Activated CD4-positive, alpha-beta T cell treated with anti-CD3 and anti-CD28 coated beads, Interleukin-2, amount 10 ng/mL, durations not matched to agents 24 days and 14 days (primary cell): ENCODE results near the gene HS3ST2. TPM values are rescaled to one million over a fixed set of nuclear protein-coding genes. Genes with fewer than 3 reads are reported as not detected.

Experiments used
- DNase-seq: peaks from one replicate; pipeline ENCODE4 v3.0.0; 2022
- H3K27ac Mint-ChIP-seq: one replicate; pipeline ENCODE4 v1.8.0; 2022; ENCODE audit warnings: mild to moderate bottlenecking, mixed read lengths
- H3K27me3 Mint-ChIP-seq: one replicate; pipeline ENCODE4 v1.8.0; 2022; ENCODE audit warnings: mixed read lengths
- H3K36me3 Mint-ChIP-seq: one replicate; pipeline ENCODE4 v1.8.0; 2022; ENCODE audit warnings: low read depth, mild to moderate bottlenecking, mixed read lengths
- H3K4me1 Mint-ChIP-seq: one replicate; pipeline ENCODE4 v1.8.0; 2021; ENCODE audit warnings: mixed read lengths
- H3K4me3 Mint-ChIP-seq: one replicate; pipeline ENCODE4 v1.8.0; 2022; ENCODE audit warnings: mild to moderate bottlenecking, moderate library complexity, mixed read lengths
- H3K9me3 Mint-ChIP-seq: one replicate; pipeline ENCODE4 v1.8.0; 2021; ENCODE audit warnings: mixed read lengths
- intact Hi-C: fragments of 100-400 bp; cut with micrococcal nuclease; formaldehyde crosslinking; loops from one replicate; pipeline ENCODE4 v1.15.1; 2023
- total RNA-seq: library from RNA; stranded (reverse); gene quantifications from 2 replicates; pipeline ENCODE4 v1.2.3, GENCODE V29; 2022

HS3ST2 gene
- not detected in 2 replicates for total RNA-seq

DNA sequence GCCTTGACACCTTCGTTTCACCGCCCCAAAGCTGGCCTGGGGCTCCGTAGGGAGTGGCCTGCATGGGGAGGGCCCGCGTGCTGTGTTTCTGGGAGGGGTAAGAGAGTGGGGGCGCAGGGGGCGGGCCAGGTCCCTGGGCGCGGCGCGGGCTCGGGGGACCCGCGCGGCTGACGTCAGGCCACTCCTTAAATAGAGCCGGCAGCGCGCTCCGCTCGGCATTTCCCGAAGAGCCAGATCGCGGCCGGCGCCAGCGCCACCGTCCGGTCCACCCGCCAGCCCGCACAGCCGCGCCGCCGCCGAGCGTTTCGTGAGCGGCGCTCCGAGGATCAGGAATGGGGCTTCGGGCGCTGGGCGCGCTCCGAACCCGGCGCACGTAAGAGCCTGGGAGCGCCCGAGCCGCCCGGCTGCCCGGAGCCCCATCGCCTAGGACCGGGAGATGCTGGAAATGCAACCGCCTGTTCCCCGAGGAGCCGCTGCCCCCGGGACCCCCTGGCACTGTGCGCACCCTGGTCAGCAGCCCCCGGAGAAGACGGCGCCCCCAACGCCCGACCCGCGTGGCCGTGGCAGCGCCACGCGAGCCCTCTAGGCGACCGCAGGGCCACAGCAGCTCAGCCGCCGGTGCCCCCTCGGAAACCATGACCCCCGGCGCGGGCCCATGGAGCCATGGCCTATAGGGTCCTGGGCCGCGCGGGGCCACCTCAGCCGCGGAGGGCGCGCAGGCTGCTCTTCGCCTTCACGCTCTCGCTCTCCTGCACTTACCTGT is at the start of gene HS3ST2:
HS3ST2 (plus strand) TSS at position 215 of the 763 bp plus-strand sequence; CDS start at position 664, 449 bp downstream.
- H3K27ac Mint-ChIP-seq, result no peak within 1 kb of the TSS
- no peak within 1 kb of the TSS for H3K4me3 Mint-ChIP-seq
- no peaks in the 10 kb centered on the region for H3K4me1 Mint-ChIP-seq
- peaks cover 36% of the 10 kb centered on the region for H3K27me3 Mint-ChIP-seq
- DNase-seq, result no peak
- H3K9me3 Mint-ChIP-seq, result no peaks in the 10 kb centered on the region
- intact Hi-C loops, result no loop called here
- no peaks in the 10 kb centered on the region for H3K36me3 Mint-ChIP-seq

DNA sequence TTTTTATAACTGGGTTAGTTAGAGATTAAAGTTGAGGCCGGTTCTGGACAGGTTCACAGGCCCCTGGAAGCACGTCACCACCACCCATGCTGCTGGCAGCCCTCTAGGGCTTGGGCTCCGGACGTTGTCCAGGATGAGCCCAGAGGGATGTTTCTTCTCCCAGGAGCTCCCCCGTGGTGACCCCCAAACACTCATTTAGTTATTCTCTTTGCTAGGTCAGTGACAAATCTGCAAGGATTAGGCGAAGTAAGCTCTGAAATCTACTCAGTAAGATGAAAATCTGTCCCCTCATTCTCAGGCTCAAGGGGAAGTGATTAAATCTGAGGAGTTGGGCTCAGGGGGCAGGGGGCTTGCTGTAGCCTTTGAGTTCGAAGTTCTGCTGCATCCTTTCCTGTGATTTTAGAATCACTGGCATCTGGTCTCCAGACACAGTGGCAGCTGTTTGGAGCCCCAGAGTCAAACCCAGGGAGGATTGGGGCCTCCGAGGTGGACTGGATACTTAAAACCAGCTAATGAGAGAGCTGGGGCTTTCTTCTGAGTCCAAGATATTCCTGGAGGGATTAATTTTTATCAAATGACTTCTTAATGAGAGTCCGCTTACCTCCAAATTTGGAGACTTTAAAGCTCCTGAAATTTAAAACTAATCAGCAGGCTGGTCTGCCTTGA is 49.2 kb upstream of the HS3ST2 start:
- Mint-ChIP-seq H3K27me3 (no peaks in the 10 kb centered on the region), H3K9me3 (no peaks in the 10 kb centered on the region), H3K36me3 (no peaks in the 10 kb centered on the region), H3K27ac (no peak overlapping the region), H3K4me3 (no peak overlapping the region), H3K4me1 (no peaks in the 10 kb centered on the region)
- intact Hi-C loops, result no loop called here
- DNase-seq, result no peak

DNA sequence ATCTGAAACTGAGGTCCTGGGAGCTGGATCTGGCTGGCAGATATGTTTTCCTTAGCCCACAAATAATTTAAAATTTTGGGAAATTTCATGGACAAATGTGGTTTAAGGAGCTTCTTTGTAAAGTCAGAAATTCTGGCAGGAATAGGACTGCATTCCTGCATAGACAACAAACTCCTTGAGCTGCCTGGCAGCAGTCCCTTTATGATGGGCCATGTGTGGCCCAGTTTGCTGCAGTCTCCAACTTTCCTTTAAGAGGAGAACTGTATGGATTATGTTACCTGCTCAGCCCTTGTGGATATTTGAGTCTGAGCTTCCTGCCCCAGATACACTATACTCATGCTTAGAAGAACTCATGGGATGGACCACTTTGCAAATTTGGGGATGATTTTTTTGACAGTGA is 48.5 kb upstream of the HS3ST2 start:
- Mint-ChIP-seq H3K4me1 (no peaks in the 10 kb centered on the region), H3K9me3 (no peaks in the 10 kb centered on the region), H3K36me3 (no peaks in the 10 kb centered on the region), H3K27me3 (no peaks in the 10 kb centered on the region), H3K4me3 (no peak overlapping the region), H3K27ac (no peak overlapping the region)
- DNase-seq, result no peak
- intact Hi-C loops, result no loop called here

GRCh38 chr16:22770866-22771265 is 43.1 kb upstream of the HS3ST2 start:
- Mint-ChIP-seq H3K4me1 (no peaks in the 10 kb centered on the region), H3K27me3 (no peaks in the 10 kb centered on the region), H3K27ac (no peak overlapping the region), H3K4me3 (no peak overlapping the region), H3K9me3 (no peaks in the 10 kb centered on the region), H3K36me3 (no peaks in the 10 kb centered on the region)
- intact Hi-C loops, result no loop called here
- DNase-seq, result no peak

DNA sequence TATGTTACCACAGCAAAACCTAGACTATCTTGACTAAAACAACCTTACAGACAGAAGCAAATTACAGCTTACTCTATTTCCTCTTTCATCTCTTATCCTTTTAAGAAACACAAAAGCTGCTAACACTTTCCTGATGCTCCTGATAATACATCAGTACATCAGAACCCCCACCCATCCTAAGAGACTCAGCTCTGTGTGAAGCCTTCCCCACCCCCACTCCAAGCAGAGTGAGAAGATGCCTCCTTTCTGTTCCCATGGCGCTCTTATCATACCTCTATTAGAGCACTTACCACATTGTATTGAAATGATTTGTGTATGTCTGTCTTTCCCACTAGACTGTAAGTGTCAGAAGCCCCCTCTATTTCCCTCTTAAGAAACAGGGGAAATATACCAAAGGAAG is 42.4 kb upstream of the HS3ST2 start:
- intact Hi-C loops, result no loop called here
- no peak overlapping the region for H3K27ac Mint-ChIP-seq
- no peaks in the 10 kb centered on the region for H3K27me3 Mint-ChIP-seq
- H3K4me1 Mint-ChIP-seq, result no peaks in the 10 kb centered on the region
- H3K9me3 Mint-ChIP-seq, result no peaks in the 10 kb centered on the region
- no peaks in the 10 kb centered on the region for H3K36me3 Mint-ChIP-seq
- no peak overlapping the region for H3K4me3 Mint-ChIP-seq
- DNase-seq, result no peak

DNA sequence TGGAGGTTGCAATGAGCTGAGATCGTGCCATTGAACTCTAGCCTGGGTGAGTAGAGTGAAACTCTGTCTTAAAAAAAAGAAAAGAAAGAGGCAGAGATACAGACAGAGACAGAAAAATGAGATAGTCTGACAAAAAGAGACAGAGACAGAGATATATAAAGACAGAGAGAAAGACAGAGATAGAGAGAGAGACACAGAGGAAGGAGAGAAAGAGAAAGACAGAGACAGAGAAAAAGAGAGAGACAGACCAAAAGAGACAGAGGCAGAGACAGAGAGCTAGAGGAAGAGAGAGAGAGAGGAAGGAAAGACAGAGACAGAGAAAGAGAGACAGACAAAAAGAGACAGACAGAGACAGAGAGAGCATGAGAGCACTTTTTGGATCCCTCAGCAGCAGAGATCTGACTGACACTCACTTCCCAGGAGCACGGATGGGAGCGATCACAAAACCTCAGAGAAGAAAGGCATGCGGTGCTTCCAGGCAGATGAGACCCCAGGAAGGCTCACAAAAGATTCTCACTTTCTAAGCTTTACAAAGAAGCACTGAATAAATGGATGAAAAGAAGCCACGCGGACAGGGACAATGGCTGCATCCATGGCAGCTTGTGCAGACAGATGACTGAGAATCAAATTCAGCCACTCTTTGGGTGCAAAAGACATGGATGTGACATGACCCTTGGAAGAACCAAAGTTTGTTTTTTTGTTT is 38.6 kb upstream of the HS3ST2 start:
- H3K36me3 Mint-ChIP-seq, result no peaks in the 10 kb centered on the region
- no peak for DNase-seq
- no peaks in the 10 kb centered on the region for H3K9me3 Mint-ChIP-seq

DNA sequence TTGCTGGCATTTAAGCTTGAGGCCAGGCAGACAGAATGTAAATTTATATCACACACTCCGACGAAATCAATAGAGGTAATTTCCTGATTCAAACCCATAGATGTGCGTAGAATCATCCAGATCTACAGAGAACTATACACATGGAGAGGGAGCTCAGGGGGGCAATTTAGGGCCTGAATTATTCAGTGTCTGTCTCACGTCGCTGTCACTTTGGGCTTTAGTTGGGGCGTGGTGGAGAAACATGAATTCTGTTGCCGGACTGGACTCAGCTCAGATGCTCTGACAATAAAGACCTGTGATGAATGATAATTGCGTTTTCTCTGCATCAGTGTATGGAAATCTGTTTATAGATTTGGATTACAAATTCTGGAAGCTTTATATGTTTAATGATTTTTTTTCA is 32.5 kb upstream of the HS3ST2 start:
- Mint-ChIP-seq H3K9me3 (peaks cover 3% of the 10 kb centered on the region), H3K27ac (no peak overlapping the region), H3K36me3 (no peaks in the 10 kb centered on the region), H3K27me3 (peaks cover 9% of the 10 kb centered on the region), H3K4me1 (no peaks in the 10 kb centered on the region), H3K4me3 (no peak overlapping the region)
- intact Hi-C loops, result no loop called here
- DNase-seq, result no peak

More for the DNA sequence above, 38.6 kb upstream of the HS3ST2 start:
- H3K27me3 Mint-ChIP-seq, result peaks cover 2% of the 10 kb centered on the region
- H3K4me1 Mint-ChIP-seq, result no peaks in the 10 kb centered on the region
- no peak overlapping the region for H3K27ac Mint-ChIP-seq
- H3K4me3 Mint-ChIP-seq, result no peak overlapping the region
- intact Hi-C loops, result no loop called here

- Mint-ChIP-seq H3K27ac (no peak overlapping the region), H3K27me3 (peaks cover 7% of the 10 kb centered on the region), H3K4me1 (no peaks in the 10 kb centered on the region), H3K4me3 (no peak overlapping the region), H3K9me3 (peaks cover 3% of the 10 kb centered on the region), H3K36me3 (no peaks in the 10 kb centered on the region)
- intact Hi-C loops, result no loop called here
- DNase-seq, result no peak
These were observed 31.6 kb upstream of the HS3ST2 start for GRCh38 chr16:22782314-22782713.

DNA sequence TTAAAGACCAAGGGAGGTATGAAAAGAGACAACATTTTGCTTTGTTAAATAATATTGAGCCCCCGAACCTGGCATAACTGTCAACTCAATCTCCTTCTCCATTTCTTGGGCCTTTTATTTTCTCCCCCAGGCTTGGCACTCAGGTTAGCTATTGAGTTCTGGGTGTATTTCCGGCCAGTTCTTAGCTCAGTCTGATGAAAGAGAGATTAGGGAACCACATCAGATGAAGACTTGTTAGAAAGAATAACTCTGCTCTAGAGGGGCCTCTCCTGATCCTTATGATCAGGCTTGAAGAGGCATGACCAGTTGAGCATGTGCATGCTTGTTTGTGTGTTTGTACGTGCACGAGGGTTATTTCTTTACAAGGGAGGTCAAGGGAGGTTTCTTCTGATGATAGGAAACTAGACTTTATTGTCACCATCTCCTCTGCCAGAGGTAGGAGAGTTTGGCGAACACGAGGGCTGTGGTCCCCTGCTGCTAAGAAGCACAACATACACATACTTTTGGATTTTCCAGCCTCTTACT is 29.2 kb upstream of the HS3ST2 start:
- peaks cover 5% of the 10 kb centered on the region for H3K4me1 Mint-ChIP-seq
- H3K27me3 Mint-ChIP-seq, result peaks cover 7% of the 10 kb centered on the region
- H3K27ac Mint-ChIP-seq, result no peak overlapping the region
- H3K36me3 Mint-ChIP-seq, result no peaks in the 10 kb centered on the region
- intact Hi-C loops, result no loop called here
- DNase-seq, result no peak
- H3K4me3 Mint-ChIP-seq, result no peak overlapping the region
- H3K9me3 Mint-ChIP-seq, result peaks cover 3% of the 10 kb centered on the region

DNA sequence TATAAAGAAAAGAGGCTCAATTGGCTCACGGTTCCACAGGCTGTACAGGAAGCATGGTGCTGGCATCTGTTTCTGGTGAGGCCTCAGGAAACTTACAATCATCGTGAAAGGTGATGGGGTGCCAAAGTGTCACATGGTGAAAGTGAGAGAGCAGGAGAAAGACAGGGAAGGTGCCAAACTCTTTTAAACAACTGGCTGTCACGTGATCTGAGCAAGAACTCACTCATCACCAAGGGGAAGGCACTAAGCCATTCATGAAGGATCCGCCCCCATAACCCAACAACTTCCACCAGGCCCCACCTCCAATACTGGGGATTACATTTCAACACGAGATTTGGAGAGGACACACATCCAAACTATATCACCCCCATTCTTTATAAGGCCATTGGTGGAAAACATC is 28.4 kb upstream of the HS3ST2 start:
- Mint-ChIP-seq H3K4me1 (peaks cover 5% of the 10 kb centered on the region), H3K27me3 (peaks cover 7% of the 10 kb centered on the region), H3K36me3 (no peaks in the 10 kb centered on the region), H3K9me3 (peaks cover 3% of the 10 kb centered on the region), H3K4me3 (no peak overlapping the region), H3K27ac (no peak overlapping the region)
- intact Hi-C loops, result no loop called here
- no peak for DNase-seq

DNA sequence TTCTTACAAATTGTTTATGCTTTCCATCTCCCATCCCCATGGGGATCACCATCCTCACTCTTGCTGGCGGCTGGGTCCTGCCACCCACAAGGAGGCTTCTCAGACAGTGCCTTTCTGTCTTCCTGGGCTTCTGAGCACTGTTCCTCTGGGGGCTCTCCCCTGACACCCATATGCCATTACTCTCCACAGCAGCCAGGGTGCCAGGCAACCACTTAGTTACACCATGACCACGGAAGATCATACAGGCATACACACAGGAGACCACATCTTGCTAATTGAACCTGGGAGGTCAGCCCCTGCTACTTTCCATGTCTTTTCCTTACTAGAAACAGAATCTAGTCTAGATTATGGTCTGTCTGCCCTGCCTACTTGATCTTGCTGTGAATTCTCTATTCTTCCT is 27.7 kb upstream of the HS3ST2 start:
- Mint-ChIP-seq H3K27me3 (peaks cover 8% of the 10 kb centered on the region), H3K36me3 (no peaks in the 10 kb centered on the region), H3K27ac (no peak overlapping the region), H3K9me3 (peaks cover 3% of the 10 kb centered on the region), H3K4me1 (peaks cover 5% of the 10 kb centered on the region), H3K4me3 (no peak overlapping the region)
- intact Hi-C loops, result no loop called here
- no peak for DNase-seq

- intact Hi-C loops, result no loop called here
- Mint-ChIP-seq H3K4me1 (peaks cover 5% of the 10 kb centered on the region), H3K27me3 (peaks cover 9% of the 10 kb centered on the region), H3K27ac (no peak overlapping the region), H3K9me3 (peaks cover 3% of the 10 kb centered on the region), H3K36me3 (no peaks in the 10 kb centered on the region), H3K4me3 (no peak overlapping the region)
- DNase-seq, result no peak
These were observed 27.3 kb upstream of the HS3ST2 start for GRCh38 chr16:22786691-22787090.

- intact Hi-C loops, result no loop called here
- no peak overlapping the region for H3K4me3 Mint-ChIP-seq
- no peak for DNase-seq
These were observed 26.3 kb upstream of the HS3ST2 start for GRCh38 chr16:22787466-22788192.

More at GRCh38 chr16:22787466-22788192, 26.3 kb upstream of the HS3ST2 start:
- H3K36me3 Mint-ChIP-seq, result no peaks in the 10 kb centered on the region
- peaks cover 3% of the 10 kb centered on the region for H3K9me3 Mint-ChIP-seq
- H3K27me3 Mint-ChIP-seq, result peaks cover 9% of the 10 kb centered on the region
- H3K27ac Mint-ChIP-seq, result no peak overlapping the region
- peaks cover 5% of the 10 kb centered on the region for H3K4me1 Mint-ChIP-seq
